Breast epithelium (tissue), 4 donors: ENCODE results near the gene GIMD1. TPM values are rescaled to one million over a fixed set of nuclear protein-coding genes. Genes with fewer than 3 reads are reported as not detected.
"Not testable (repeated sequence)": the region's sequence is repeated elsewhere in the genome, so short reads cannot be mapped to it uniquely, and the experiment has no call there.

ENCODE experiments used
- DNase-seq, 2 donors: peaks; one replicate each; pipeline ENCODE4 v3.0.0-alpha.2; 2019; ENCODE audit warnings: low spot score in 2 of 2
- H3K27ac ChIP-seq, 2 donors: fragments of 200-600 bp; sonication (generic) in 1 of 2; one replicate each; pipeline ENCODE4 v1.5.1; 2016 to 2019; ENCODE audit warnings: mild to moderate bottlenecking in 1 of 2
- H3K27me3 ChIP-seq, 2 donors: fragments of 200-600 bp; sonication (generic) in 1 of 2; one replicate each; pipeline versions ENCODE4 v1.5.1 to v1.6.0; 2017 to 2019; ENCODE audit warnings: control low read depth in 1 of 2, mild to moderate bottlenecking in 1 of 2
- H3K36me3 ChIP-seq: fragments of 200-600 bp; one replicate; pipeline ENCODE4 v1.5.1; 2019
- H3K4me1 ChIP-seq, 2 donors: fragments of 200-600 bp; sonication (generic); one replicate each; pipeline ENCODE4 v1.5.1; 2016 to 2019; ENCODE audit warnings: control low read depth in 1 of 2
- H3K4me3 ChIP-seq, 3 donors: fragments of 200-600 bp; sonication (generic); 1 replicate in 2 of 3; 2 replicates in 1 of 3; pipeline ENCODE4 v1.5.1; 2016 to 2019; ENCODE audit warnings: mild to moderate bottlenecking in 3 of 3, moderate library complexity in 2 of 3
- H3K9me3 ChIP-seq, 2 donors: fragments of 200-600 bp; sonication (generic) in 1 of 2; one replicate each; pipeline ENCODE4 v1.5.1; 2016 to 2019; ENCODE audit warnings: control low read depth in 1 of 2
- POLR2A ChIP-seq: fragments of 450-650 bp; IDR thresholded peaks from one replicate; pipeline ENCODE4 v1.6.1; 2016; ENCODE audit warnings: antibody characterized with exemption, mild to moderate bottlenecking, moderate library complexity
- POLR2AphosphoS5 ChIP-seq, 3 donors: sonication (generic); formaldehyde crosslinking; IDR thresholded peaks; one replicate each; pipeline ENCODE4 v1.6.1; 2017; ENCODE audit warnings: antibody characterized with exemption in 3 of 3
- intact Hi-C: fragments of 100-400 bp; cut with DNase I; formaldehyde crosslinking; loops from one replicate; pipeline ENCODE4 v1.15.1; 2023; ENCODE audit warnings: low total_unique reads
- total RNA-seq, 3 donors: library from RNA; depleted of rRNA; stranded (reverse); fragments of >200 nt; gene quantifications; one replicate each; pipeline ENCODE4 v1.1.0, GENCODE V29; 2016
- TF ChIP-seq, protein P1 (sequence below), 3 donors: fragments of 450-650 bp; IDR thresholded peaks; one replicate each; pipeline ENCODE4 v1.5.1; 2016 to 2017; ENCODE audit warnings: antibody characterized with exemption in 3 of 3, mild to moderate bottlenecking in 3 of 3, moderate library complexity in 3 of 3

The GIMD1 gene
- total RNA-seq = not detected

DNA sequence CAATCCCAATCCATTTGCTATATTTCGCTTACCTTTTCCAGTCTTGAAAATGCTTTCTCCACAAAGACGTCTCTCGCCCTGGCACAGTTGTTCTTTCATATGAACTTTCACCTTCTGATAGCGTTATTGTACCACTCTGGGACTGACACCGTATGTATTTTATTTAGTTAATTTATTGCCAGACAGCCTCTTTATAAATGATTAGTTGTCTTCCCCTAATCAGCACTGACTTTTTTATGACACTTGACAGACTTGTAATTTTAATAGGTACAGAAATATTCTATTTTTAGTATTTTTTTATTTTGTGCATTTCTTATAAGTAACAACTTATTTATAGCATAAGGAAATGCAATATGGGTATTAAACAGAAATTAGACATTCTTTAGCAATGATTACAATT lies at the start of gene GIMD1:
Gene GIMD1 (minus strand): TSS at position 101 of the 400 bp plus-strand sequence. CDS start 1,343 bp downstream, outside the sequence.
- Histone ChIP-seq H3K36me3 (no peaks in the 10 kb centered on the region), H3K9me3 (no peaks in the 10 kb centered on the region), H3K4me3 (no peak within 1 kb of the TSS), H3K27me3 (no peaks in the 10 kb centered on the region), H3K27ac (no peak within 1 kb of the TSS), H3K4me1 (no peaks in the 10 kb centered on the region)
- intact Hi-C loops = no loop called here
- DNase-seq = no peak
- no peak for TF ChIP-seq POLR2A
- TF ChIP-seq, protein P1, sequence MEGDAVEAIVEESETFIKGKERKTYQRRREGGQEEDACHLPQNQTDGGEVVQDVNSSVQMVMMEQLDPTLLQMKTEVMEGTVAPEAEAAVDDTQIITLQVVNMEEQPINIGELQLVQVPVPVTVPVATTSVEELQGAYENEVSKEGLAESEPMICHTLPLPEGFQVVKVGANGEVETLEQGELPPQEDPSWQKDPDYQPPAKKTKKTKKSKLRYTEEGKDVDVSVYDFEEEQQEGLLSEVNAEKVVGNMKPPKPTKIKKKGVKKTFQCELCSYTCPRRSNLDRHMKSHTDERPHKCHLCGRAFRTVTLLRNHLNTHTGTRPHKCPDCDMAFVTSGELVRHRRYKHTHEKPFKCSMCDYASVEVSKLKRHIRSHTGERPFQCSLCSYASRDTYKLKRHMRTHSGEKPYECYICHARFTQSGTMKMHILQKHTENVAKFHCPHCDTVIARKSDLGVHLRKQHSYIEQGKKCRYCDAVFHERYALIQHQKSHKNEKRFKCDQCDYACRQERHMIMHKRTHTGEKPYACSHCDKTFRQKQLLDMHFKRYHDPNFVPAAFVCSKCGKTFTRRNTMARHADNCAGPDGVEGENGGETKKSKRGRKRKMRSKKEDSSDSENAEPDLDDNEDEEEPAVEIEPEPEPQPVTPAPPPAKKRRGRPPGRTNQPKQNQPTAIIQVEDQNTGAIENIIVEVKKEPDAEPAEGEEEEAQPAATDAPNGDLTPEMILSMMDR (IDR thresholded peaks at IDR 0.05) = no peak
- TF ChIP-seq POLR2AphosphoS5 (IDR thresholded peaks at IDR 0.05) = no peak

DNA sequence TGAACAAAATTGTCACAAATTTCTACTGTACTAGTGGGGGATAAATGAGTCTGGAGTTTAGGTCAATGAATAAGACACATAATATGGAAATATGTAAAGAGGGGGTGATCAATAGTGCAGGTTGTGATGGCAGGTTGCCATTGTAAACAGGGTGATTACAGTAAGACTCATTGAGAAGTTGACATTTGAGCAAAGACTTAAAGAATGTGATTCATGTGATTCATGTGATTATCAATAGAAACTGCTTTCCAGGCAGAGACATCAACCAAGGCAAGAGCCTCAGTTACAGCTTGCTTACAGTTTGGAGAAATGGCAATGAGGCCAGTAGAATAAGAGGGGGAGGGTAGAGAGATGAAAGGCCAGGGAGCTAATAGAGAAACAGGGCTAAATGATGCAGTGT lies 45.8 kb upstream of the GIMD1 start:
- Histone ChIP-seq H3K9me3 (no peaks in the 10 kb centered on the region), H3K27ac (no peak overlapping the region), H3K4me1 (no peaks in the 10 kb centered on the region), H3K27me3 (no peaks in the 10 kb centered on the region), H3K4me3 (no peak overlapping the region), H3K36me3 (no peaks in the 10 kb centered on the region)
- DNase-seq = no peak
- TF ChIP-seq POLR2AphosphoS5 (IDR thresholded peaks at IDR 0.05) (no peak), POLR2A (no peak)
- TF ChIP-seq, protein P1 (IDR thresholded peaks at IDR 0.05) = no peak
- intact Hi-C loops = no loop called here

DNA sequence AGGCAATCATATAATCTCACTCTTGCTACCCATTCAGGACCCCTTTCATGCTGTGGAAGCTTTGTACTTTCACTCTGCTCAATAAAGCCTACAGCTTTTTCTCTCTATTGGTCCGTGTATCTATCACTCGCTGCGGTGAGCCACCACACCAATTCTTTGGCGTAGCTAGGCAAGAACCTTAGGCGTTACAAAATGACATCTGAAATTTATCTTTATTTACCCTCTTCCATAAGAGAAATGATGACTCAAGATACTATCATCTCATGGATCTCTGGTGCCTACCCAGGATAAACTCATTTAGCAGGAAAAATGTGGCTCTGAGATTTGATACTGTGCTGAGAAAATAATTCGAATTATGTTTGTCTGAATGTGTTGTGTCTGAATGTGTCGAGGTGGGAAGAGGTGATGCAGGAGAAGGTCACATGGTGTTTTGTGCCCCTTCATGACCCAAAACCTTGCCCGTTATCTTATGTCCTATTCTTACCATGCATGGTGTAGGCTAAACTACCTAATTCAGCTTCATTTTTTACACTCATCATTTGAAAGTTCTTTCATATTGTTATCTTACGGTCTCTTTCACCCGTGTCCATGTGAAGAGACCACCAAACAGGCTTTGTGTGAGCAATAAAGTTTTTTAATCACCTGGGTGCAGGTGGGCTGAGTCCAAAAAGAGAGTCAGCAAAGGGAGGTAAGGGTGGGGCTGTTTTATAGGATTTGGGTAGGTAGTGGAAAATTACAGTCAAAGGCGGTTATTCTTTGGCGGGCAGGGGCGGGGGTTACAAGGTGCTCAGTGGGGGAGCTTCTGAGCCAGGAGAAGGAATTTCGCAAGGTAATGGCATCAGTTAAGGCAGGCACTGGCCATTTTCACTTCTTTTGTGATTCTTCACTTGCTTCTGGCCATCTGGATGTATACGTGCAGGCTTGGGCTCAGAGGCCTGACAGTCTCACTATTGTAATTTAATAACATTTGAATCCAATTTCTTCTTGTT lies 41.6 kb upstream of the GIMD1 start:
- Histone ChIP-seq H3K27ac (no peak overlapping the region), H3K4me3 (no peak overlapping the region), H3K4me1 (no peaks in the 10 kb centered on the region), H3K9me3 (no peaks in the 10 kb centered on the region), H3K36me3 (no peaks in the 10 kb centered on the region), H3K27me3 (no peaks in the 10 kb centered on the region)
- intact Hi-C loops = no loop called here
- DNase-seq = no peak
- TF ChIP-seq POLR2A = no peak

DNA sequence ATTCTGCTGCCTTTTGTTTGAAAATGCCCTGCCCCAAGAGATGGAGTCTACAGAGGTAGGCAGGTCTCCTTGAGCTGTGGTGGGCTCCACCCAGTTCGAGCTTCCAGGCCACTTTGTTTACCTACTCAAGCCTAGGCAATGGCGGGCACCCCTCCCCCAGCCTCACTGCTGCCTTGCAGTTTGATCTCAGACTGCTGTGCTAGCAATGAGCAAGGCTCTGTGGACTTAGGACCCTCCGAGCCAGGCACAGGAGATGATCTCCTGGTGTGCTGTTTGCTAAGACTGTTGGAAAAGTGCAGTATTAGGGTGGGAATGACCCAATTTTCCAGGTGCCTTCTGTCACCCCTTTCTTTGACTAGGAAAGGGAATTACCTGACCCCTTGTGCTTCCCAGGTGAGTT lies 39.4 kb upstream of the GIMD1 start:
- H3K4me3 ChIP-seq, H3K4me1 ChIP-seq, DNase-seq, intact Hi-C loops, H3K27ac ChIP-seq, H3K9me3 ChIP-seq, H3K36me3 ChIP-seq, H3K27me3 ChIP-seq: not testable (repeated sequence)

DNA sequence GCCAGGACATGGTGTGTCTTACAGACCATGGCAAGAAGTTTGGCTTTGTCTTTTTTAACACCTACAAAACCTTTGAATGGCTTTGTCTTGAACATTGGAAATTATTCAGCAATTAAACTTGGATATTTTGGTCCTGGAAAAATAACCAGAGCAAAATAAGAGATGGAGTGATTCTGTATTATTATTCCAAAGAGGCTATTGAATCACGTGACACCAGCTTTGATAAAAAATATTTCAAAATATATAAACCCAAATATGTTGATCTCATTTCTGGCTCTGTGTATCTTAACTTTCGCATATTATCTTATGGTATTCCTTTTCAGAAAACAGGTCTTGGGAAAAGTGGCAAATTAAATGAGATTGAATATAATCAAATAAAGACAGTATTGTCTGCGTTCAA lies 32.6 kb upstream of the GIMD1 start:
- H3K27ac ChIP-seq = no peak overlapping the region
- H3K36me3 ChIP-seq = no peaks in the 10 kb centered on the region
- H3K27me3 ChIP-seq = no peaks in the 10 kb centered on the region
- DNase-seq = no peak
- TF ChIP-seq POLR2A = no peak
- TF ChIP-seq, protein P1 (IDR thresholded peaks at IDR 0.05) = no peak
- no peak for TF ChIP-seq POLR2AphosphoS5 (IDR thresholded peaks at IDR 0.05)
- H3K4me1 ChIP-seq = no peaks in the 10 kb centered on the region
- H3K4me3 ChIP-seq = no peak overlapping the region
- peaks cover 4 to 31% of the 10 kb centered on the region in 2 donors for H3K9me3 ChIP-seq
- intact Hi-C loops = no loop called here

DNA sequence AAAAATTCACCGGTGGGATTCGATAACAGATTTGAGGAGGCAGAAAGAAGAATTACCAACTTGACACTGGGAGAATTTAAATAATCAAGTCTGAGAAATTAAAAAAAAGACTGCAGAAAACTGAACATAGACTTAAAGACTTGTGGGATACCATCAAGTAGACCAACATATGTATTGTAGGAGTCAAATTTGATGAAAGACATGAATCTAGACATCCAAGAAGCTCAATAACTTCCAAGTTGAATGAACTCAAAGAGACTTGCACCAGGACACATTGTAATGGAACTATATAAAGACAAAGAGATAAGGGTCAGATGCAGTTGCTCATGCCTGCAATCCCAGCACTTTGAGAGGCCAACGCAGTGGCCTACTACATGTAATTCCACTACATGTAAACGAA lies 30.3 kb upstream of the GIMD1 start:
- intact Hi-C loops, H3K27ac ChIP-seq, H3K4me1 ChIP-seq, H3K27me3 ChIP-seq, DNase-seq, H3K36me3 ChIP-seq, H3K4me3 ChIP-seq: not testable (repeated sequence)
- H3K9me3 ChIP-seq = peaks cover 9 to 49% of the 10 kb centered on the region in 2 donors
